Measurements from ENCODE around the gene SBF2. TPM values are rescaled to one million over a fixed set of nuclear protein-coding genes. Genes with fewer than 3 reads are reported as not detected.
A peak's percentile ranks its signal among the peaks of the same experiment; 100 is the strongest.
"Not testable (repeated sequence)": the region's sequence is repeated elsewhere in the genome, so short reads cannot be mapped to it uniquely, and the experiment has no call there.

Gene SBF2
- total RNA-seq, 1 experiment from 2014 or later, result 30.2 TPM

DNA sequence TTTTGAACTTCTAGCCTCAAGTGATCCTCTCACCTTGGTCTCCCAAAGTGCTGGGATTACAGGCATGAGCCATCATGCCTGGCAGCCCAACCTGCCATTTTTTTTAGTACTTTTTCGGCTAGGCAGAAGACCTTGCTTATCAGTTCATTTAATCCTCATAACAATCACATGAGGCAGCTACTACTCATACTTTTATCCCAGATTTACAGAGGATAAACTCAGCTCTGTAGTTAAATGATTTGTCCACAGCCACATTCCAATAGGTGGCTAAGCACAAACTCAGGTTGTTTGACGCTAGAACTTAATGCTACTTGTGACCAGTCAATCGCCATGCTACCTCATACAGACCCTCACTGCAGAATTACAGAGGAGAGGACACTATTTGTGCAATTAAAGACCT lies 28.1 kb downstream of the SBF2 start:
- Mint-ChIP-seq H3K4me1 (peaks cover 0 to 3% of the 10 kb centered on the region in 2 experiments; a peak in 2 of 4 replicates), H3K27ac (peak overlapping the region in 2 of 3 experiments; percentile 49; a peak in 3 of 7 replicates), H3K4me3 (no peak overlapping the region), H3K27me3 (ENCODE audit: low read depth) (no peaks in the 10 kb centered on the region), H3K36me3 (ENCODE audit: insufficient read depth in 1 of 3, low read depth in 3 of 3) (peaks cover 0 to 5% (median 0%) of the 10 kb centered on the region in 3 experiments; a peak in 1 of 7 replicates), H3K9me3 (no peaks in the 10 kb centered on the region)
- Histone ChIP-seq H3K79me1 (ENCODE audit: insufficient read depth, low read depth, low read length, poor library complexity, severe bottlenecking) (no peaks in the 10 kb centered on the region), H3K4me2 (ENCODE audit: insufficient read depth, insufficient read length, low read length) (no peak overlapping the region), H3K9me3 (ENCODE audit: control insufficient read depth, low read depth, low read length) (no peaks in the 10 kb centered on the region), H3K56ac (ENCODE audit: insufficient read length, low read depth, low read length) (no peak overlapping the region), H2BK5ac (ENCODE audit: insufficient read length, low read length) (no peak overlapping the region), H2AFZ (ENCODE audit: low read length) (no peak overlapping the region), H3K23ac (ENCODE audit: insufficient read length, low read depth, low read length) (no peak overlapping the region), H4K20me1 (ENCODE audit: control insufficient read depth, insufficient read depth, insufficient read length) (no peaks in the 10 kb centered on the region), H2BK120ac (ENCODE audit: low read depth, low read length, poor library complexity, severe bottlenecking) (no peak overlapping the region), H4K8ac (replicated peaks; ENCODE audit: insufficient read length, low read depth, low read length) (no peak overlapping the region), H3K18ac (ENCODE audit: insufficient read length, low read depth, low read length) (no peak overlapping the region), H3K9ac (ENCODE audit: extremely low read depth, insufficient read length, low read length) (no peak overlapping the region), H2BK15ac (ENCODE audit: low read depth, low read length) (no peak overlapping the region), H3K79me2 (ENCODE audit: insufficient read depth, low read length) (0 out of 2 replicates have a peak, but pooled peaks cover 2% of the 10 kb centered on the region), H3K23me2 (ENCODE audit: insufficient read length, low read depth, low read length, poor library complexity, severe bottlenecking) (no peaks in the 10 kb centered on the region), H3T11ph (ENCODE audit: low read length) (no peak overlapping the region), H3K4me1 (ENCODE audit: insufficient read depth, low read length) (no peaks in the 10 kb centered on the region), H3K27me3 (ENCODE audit: insufficient read depth, low read length) (no peaks in the 10 kb centered on the region), H3K14ac (ENCODE audit: insufficient read depth, low read length) (no peak overlapping the region), H2AK5ac (ENCODE audit: insufficient read length, low read length) (no peak overlapping the region), H2BK20ac (ENCODE audit: low read depth, low read length, poor library complexity, severe bottlenecking) (no peak overlapping the region), H3K27ac (ENCODE audit: insufficient read length, low read depth, low read length) (no peak overlapping the region), H4K91ac (ENCODE audit: insufficient read length, low read depth, low read length) (no peak overlapping the region), H3K4ac (ENCODE audit: low read depth, low read length) (no peak overlapping the region), H2BK12ac (ENCODE audit: insufficient read length, low read depth, low read length) (no peak overlapping the region), H4K5ac (ENCODE audit: insufficient read length, low read depth, low read length) (no peak overlapping the region)
- TF ChIP-seq, protein P1, sequence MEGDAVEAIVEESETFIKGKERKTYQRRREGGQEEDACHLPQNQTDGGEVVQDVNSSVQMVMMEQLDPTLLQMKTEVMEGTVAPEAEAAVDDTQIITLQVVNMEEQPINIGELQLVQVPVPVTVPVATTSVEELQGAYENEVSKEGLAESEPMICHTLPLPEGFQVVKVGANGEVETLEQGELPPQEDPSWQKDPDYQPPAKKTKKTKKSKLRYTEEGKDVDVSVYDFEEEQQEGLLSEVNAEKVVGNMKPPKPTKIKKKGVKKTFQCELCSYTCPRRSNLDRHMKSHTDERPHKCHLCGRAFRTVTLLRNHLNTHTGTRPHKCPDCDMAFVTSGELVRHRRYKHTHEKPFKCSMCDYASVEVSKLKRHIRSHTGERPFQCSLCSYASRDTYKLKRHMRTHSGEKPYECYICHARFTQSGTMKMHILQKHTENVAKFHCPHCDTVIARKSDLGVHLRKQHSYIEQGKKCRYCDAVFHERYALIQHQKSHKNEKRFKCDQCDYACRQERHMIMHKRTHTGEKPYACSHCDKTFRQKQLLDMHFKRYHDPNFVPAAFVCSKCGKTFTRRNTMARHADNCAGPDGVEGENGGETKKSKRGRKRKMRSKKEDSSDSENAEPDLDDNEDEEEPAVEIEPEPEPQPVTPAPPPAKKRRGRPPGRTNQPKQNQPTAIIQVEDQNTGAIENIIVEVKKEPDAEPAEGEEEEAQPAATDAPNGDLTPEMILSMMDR (conservative IDR thresholded peaks at IDR 0.05), result no peak
- WGBS (ENCODE audit: extremely low coverage, insufficient read length, low lambda C conversion rate), result no CpG with 5 or more reads among the region's 3 CpGs
- no peak for DNase-seq

DNA sequence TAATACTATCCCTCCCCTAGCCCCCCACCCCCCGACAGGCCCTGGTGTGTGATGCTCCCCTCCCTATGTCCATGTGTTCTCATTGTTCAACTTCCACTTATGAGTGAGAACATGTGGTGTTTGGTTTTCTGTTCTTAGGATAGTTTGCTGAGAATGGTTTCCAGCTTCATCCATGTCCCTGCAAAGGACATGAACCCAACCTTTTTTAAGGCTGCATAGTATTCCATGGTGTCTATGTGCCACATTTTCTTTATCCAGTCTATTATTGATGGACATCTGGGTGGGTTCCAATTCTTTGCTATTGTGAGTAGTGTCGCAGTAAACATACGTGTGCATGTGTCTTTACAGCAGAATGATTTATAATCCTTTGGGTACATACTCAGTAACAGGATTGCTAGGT lies 29.3 kb downstream of the SBF2 start:
- H3K4ac ChIP-seq (ENCODE audit: low read depth, low read length); H3K4me3 Mint-ChIP-seq; H3T11ph ChIP-seq (ENCODE audit: low read length); H3K23ac ChIP-seq (ENCODE audit: insufficient read length, low read depth, low read length); H4K5ac ChIP-seq (ENCODE audit: insufficient read length, low read depth, low read length); H3K9me3 Mint-ChIP-seq; H3K18ac ChIP-seq (ENCODE audit: insufficient read length, low read depth, low read length); H3K23me2 ChIP-seq (ENCODE audit: insufficient read length, low read depth, low read length, poor library complexity, severe bottlenecking); H3K27ac Mint-ChIP-seq; H3K27me3 ChIP-seq (ENCODE audit: insufficient read depth, low read length); H2BK12ac ChIP-seq (ENCODE audit: insufficient read length, low read depth, low read length); H2AFZ ChIP-seq (ENCODE audit: low read length); H3K4me2 ChIP-seq (ENCODE audit: insufficient read depth, insufficient read length, low read length); H2AK5ac ChIP-seq (ENCODE audit: insufficient read length, low read length); H3K79me1 ChIP-seq (ENCODE audit: insufficient read depth, low read depth, low read length, poor library complexity, severe bottlenecking); H2BK20ac ChIP-seq (ENCODE audit: low read depth, low read length, poor library complexity, severe bottlenecking); H3K36me3 Mint-ChIP-seq (ENCODE audit: insufficient read depth in 1 of 3, low read depth in 3 of 3); H3K9me3 ChIP-seq (ENCODE audit: control insufficient read depth, low read depth, low read length); H3K27me3 Mint-ChIP-seq (ENCODE audit: low read depth); H4K8ac ChIP-seq (replicated peaks; ENCODE audit: insufficient read length, low read depth, low read length); H2BK120ac ChIP-seq (ENCODE audit: low read depth, low read length, poor library complexity, severe bottlenecking); H3K4me1 ChIP-seq (ENCODE audit: insufficient read depth, low read length); H3K56ac ChIP-seq (ENCODE audit: insufficient read length, low read depth, low read length); H3K27ac ChIP-seq (ENCODE audit: insufficient read length, low read depth, low read length); H2BK5ac ChIP-seq (ENCODE audit: insufficient read length, low read length); H4K91ac ChIP-seq (ENCODE audit: insufficient read length, low read depth, low read length); H3K4me1 Mint-ChIP-seq; DNase-seq; H3K14ac ChIP-seq (ENCODE audit: insufficient read depth, low read length); H2BK15ac ChIP-seq (ENCODE audit: low read depth, low read length); H3K9ac ChIP-seq (ENCODE audit: extremely low read depth, insufficient read length, low read length); H3K79me2 ChIP-seq (ENCODE audit: insufficient read depth, low read length); H4K20me1 ChIP-seq (ENCODE audit: control insufficient read depth, insufficient read depth, insufficient read length): not testable (repeated sequence)
- no CpG with 5 or more reads among the region's 3 CpGs for WGBS (ENCODE audit: extremely low coverage, insufficient read length, low lambda C conversion rate)

Measured in H9 (cell line).